HG03439 (cell line): ENCODE data around the gene IL10RA.
"Not testable (repeated sequence)": the region's sequence is repeated elsewhere in the genome, so short reads cannot be mapped to it uniquely, and the experiment has no call there.

Experiments
- ATAC-seq: cut with Tn5 transposase; IDR thresholded peaks from one replicate; pipeline ENCODE4 v1.9.1; 2021; ENCODE audit warnings: mild to moderate bottlenecking, moderate library complexity; ENCODE audit not compliant: unreplicated experiment

Gene IL10RA

GRCh38 chr11:117961896-117962295, 24.3 kb upstream of the IL10RA start:
- ATAC-seq: no peak

GRCh38 chr11:117962826-117963225, 23.4 kb upstream of the IL10RA start:
- no peak for ATAC-seq

- no peak for ATAC-seq
Measured at GRCh38 chr11:117966908-117967307, 19.3 kb upstream of the IL10RA start.

- ATAC-seq: no peak
Measured at GRCh38 chr11:117969160-117969991, 16.8 kb upstream of the IL10RA start.

- ATAC-seq: no peak
Measured at GRCh38 chr11:117970400-117971024, 15.7 kb upstream of the IL10RA start.

- no peak for ATAC-seq
Measured at GRCh38 chr11:117972044-117972443, 14.2 kb upstream of the IL10RA start.

- ATAC-seq: no peak
Measured at GRCh38 chr11:117972629-117973502, 13.3 kb upstream of the IL10RA start.

- no peak for ATAC-seq
Measured at GRCh38 chr11:117973503-117973860, 12.7 kb upstream of the IL10RA start.

GRCh38 chr11:117976445-117976844, 9.7 kb upstream of the IL10RA start:
- ATAC-seq: no peak

- no peak for ATAC-seq
Measured at GRCh38 chr11:117977029-117977428, 9.2 kb upstream of the IL10RA start.

- ATAC-seq: not testable (repeated sequence)
Measured at GRCh38 chr11:117977612-117978264, 8.5 kb upstream of the IL10RA start.

- not testable (repeated sequence) for ATAC-seq
Measured at GRCh38 chr11:117978291-117978910, 7.8 kb upstream of the IL10RA start.

GRCh38 chr11:117978991-117979390, 7.2 kb upstream of the IL10RA start:
- ATAC-seq: no peak

- no peak for ATAC-seq
Measured at GRCh38 chr11:117979481-117980211, 6.5 kb upstream of the IL10RA start.

- ATAC-seq: no peak
Measured at GRCh38 chr11:117980280-117980679, 5.9 kb upstream of the IL10RA start.

- no peak for ATAC-seq
Measured at GRCh38 chr11:117980720-117981119, 5.5 kb upstream of the IL10RA start.

GRCh38 chr11:117983163-117983475, 3.1 kb upstream of the IL10RA start:
- no peak for ATAC-seq

GRCh38 chr11:117984476-117984875, 1.7 kb upstream of the IL10RA start:
- ATAC-seq: no peak

- ATAC-seq: peak; percentile 45
Measured at GRCh38 chr11:117986981-117987574, 884 bp downstream of the IL10RA start.
